BJ (cell line): ENCODE measurements around the gene PIP4K2A. TPM values are rescaled to one million over a fixed set of nuclear protein-coding genes. Genes with fewer than 3 reads are reported as not detected.

ENCODE experiments used
- CTCF ChIA-PET: fragments of 350-600 bp; formaldehyde crosslinking; extraction: SDS; loops from one replicate; lab custom pipeline; 2021; ENCODE audit warnings: antibody characterized with exemption, inconsistent platforms; lab: Yijun Ruan, JAX
- POLR2A ChIA-PET: fragments of 300-600 bp; sonication (Branson Sonifier 250); formaldehyde crosslinking; extraction: SDS; loops from one replicate; lab custom pipeline; 2021; ENCODE audit warnings: antibody characterized with exemption; lab: Charles Lee
- DNase-seq: peaks from one replicate; pipeline ENCODE4 v3.0.0-alpha.2; 2011; ENCODE audit warnings: low read depth
- H3K27me3 ChIP-seq: 2 replicates; pipeline ENCODE4 v1.6.0; 2011; ENCODE audit warnings: low read length; ENCODE audit not compliant: control insufficient read depth, insufficient read depth
- H3K36me3 ChIP-seq: 2 replicates; pipeline ENCODE4 v1.5.1; 2011; ENCODE audit warnings: low read length; ENCODE audit not compliant: control insufficient read depth, insufficient read depth
- H3K4me3 ChIP-seq: 2 replicates; pipeline ENCODE4 v1.5.1; 2011; ENCODE audit warnings: low read depth, mild to moderate bottlenecking, control low read depth, low read length
- CTCF ChIP-seq: IDR thresholded peaks from 2 replicates; pipeline ENCODE4 v1.5.1; 2011; ENCODE audit warnings: low read depth, mild to moderate bottlenecking, control low read depth, inconsistent platforms, low read length, moderate library complexity; ENCODE audit not compliant: insufficient read depth
- polyA plus RNA-seq: library from polyadenylated mRNA; depleted of rRNA; stranded (reverse); fragments of >200 nt; gene quantifications from 2 replicates; pipeline ENCODE4 v1.2.3, GENCODE V29; 2011

PIP4K2A gene
- polyA plus RNA-seq, 1 experiment = 17.3 TPM

- ChIA-PET CTCF (no interaction called here), POLR2A (no interaction called here)
- DNase-seq = no peak
- no peak for TF ChIP-seq CTCF
- Histone ChIP-seq H3K4me3 (no peak overlapping the region), H3K36me3 (peaks cover 3% of the 10 kb centered on the region), H3K27me3 (no peaks in the 10 kb centered on the region)
Measured at GRCh38 chr10:22610610-22611009, 103.8 kb downstream of the PIP4K2A start.

- peaks cover 3% of the 10 kb centered on the region for H3K36me3 ChIP-seq
- H3K4me3 ChIP-seq = no peak overlapping the region
- TF ChIP-seq CTCF = no peak
- no peaks in the 10 kb centered on the region for H3K27me3 ChIP-seq
- ChIA-PET CTCF (no interaction called here), POLR2A (no interaction called here)
- DNase-seq = no peak
Measured at GRCh38 chr10:22609719-22610465, 104.5 kb downstream of the PIP4K2A start.

- no peak for DNase-seq
- H3K4me3 ChIP-seq = no peak overlapping the region
- TF ChIP-seq CTCF = no peak
- no peaks in the 10 kb centered on the region for H3K27me3 ChIP-seq
- ChIA-PET CTCF (no interaction called here), POLR2A (no interaction called here)
- peaks cover 3% of the 10 kb centered on the region for H3K36me3 ChIP-seq
Measured at GRCh38 chr10:22609251-22609650, 105.1 kb downstream of the PIP4K2A start.

GRCh38 chr10:22607261-22607660 is 107.1 kb downstream of the PIP4K2A start:
- no peak for TF ChIP-seq CTCF
- ChIA-PET POLR2A (no interaction called here), CTCF (no interaction called here)
- DNase-seq = no peak
- H3K36me3 ChIP-seq = peaks cover 3% of the 10 kb centered on the region
- no peaks in the 10 kb centered on the region for H3K27me3 ChIP-seq
- no peak overlapping the region for H3K4me3 ChIP-seq

- TF ChIP-seq CTCF = no peak
- Histone ChIP-seq H3K27me3 (no peaks in the 10 kb centered on the region), H3K4me3 (no peak overlapping the region), H3K36me3 (peaks cover 6% of the 10 kb centered on the region)
- DNase-seq = no peak
- ChIA-PET CTCF (no interaction called here), POLR2A (no interaction called here)
Measured at GRCh38 chr10:22606164-22606614, 108.2 kb downstream of the PIP4K2A start.
